ENCODE data around the gene LITAF. TPM values are rescaled to one million over a fixed set of nuclear protein-coding genes. Genes with fewer than 3 reads are reported as not detected.
"Not testable (repeated sequence)": the region's sequence is repeated elsewhere in the genome, so short reads cannot be mapped to it uniquely, and the experiment has no call there.

LITAF gene
- total and polyA plus RNA-seq, 4 donors, result 5.2 to 65.2 (median 36.0) TPM

DNA sequence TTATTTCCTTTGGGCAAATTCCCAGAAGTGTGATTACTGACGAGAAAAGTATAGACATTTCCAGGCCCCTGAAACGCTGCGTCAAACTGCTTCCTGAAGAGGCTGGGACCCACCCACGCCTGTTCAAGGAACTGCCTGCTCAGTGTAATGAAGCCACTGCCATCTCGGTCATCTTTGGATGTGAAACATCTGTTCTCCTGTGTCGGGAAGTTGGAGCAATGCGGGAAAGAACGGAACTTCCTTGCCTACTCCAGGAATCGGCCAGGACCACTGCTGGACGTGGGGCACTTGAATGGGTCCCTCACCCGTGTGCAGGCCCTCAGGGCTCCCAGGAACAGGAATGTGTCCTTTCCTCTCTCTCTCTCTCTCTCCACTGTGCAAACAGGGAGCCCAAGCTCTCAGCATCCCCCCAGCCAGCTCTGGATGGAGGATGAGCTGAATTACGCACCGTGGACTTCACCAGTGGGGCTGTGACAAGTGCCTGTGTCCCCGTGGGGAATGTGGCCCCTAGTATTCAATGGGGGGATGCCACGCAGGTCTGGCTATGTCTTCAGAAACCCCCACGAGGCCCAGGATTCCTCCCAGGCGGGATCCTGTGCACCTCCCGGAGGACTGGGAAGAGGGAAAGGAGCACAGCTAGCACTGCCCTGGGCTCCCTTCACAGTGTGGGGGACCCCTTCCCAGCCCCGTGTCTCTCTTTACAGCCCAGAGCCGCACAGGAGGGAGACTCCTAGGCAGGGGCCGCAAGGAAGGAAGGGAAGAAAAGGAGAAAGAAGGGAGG is 18.3 kb upstream of the LITAF start:
- H3K4me1 ChIP-seq (ENCODE audit: control insufficient read depth in 4 of 4, insufficient read depth in 4 of 4, low read length in 3 of 4), result no peaks in the 10 kb centered on the region
- 70% methylated on average over 21 of the region's 21 CpGs for WGBS
- peak overlapping the region; percentile 65 to 81 for H3K27ac ChIP-seq (ENCODE audit: low read depth in 1 of 2, low read length in 2 of 2)
- no peaks in the 10 kb centered on the region for H3K36me3 ChIP-seq (ENCODE audit: control insufficient read depth in 4 of 4, insufficient read depth in 3 of 4, low read depth in 1 of 4, low read length in 3 of 4)
- DNase-seq (ENCODE audit: low spot score), result no peak
- H3K9me3 ChIP-seq (ENCODE audit: control insufficient read depth in 4 of 4, low read length in 3 of 4), result no peaks in the 10 kb centered on the region
- no peak overlapping the region for H3K9ac ChIP-seq (ENCODE audit: low read depth in 1 of 2, low read length in 2 of 2)
- no peaks in the 10 kb centered on the region for H3K27me3 ChIP-seq (ENCODE audit: control insufficient read depth in 4 of 4, insufficient read depth in 4 of 4, low read length in 3 of 4)
- TF ChIP-seq GABPA (IDR thresholded peaks at IDR 0.05 in 1 of 2, conservative IDR thresholded peaks at IDR 0.05 in 1 of 2) (no peak), SP1 (IDR thresholded peaks at IDR 0.05) (peak; percentile 40), NR2F2 (IDR thresholded peaks at IDR 0.05) (peak; percentile 64), RAD21 (IDR thresholded peaks at IDR 0.05) (peak in 1 of 2 donors; percentile 29), FOXA2 (IDR thresholded peaks at IDR 0.05) (no peak), MAX (IDR thresholded peaks at IDR 0.05) (no peak), YY1 (IDR thresholded peaks at IDR 0.05) (no peak), TAF1 (conservative IDR thresholded peaks at IDR 0.05) (no peak), CTCF (IDR thresholded peaks at IDR 0.05; ENCODE audit: low read depth, low read length, missing input control) (no peak), REST (IDR thresholded peaks at IDR 0.05) (no peak), HNF4G (IDR thresholded peaks at IDR 0.05) (no peak), EGR1 (IDR thresholded peaks at IDR 0.05; ENCODE audit: low read depth in 2 of 2) (peak in 1 of 2 donors; percentile 23), FOXA1 (IDR thresholded peaks at IDR 0.05) (no peak), JUND (IDR thresholded peaks at IDR 0.05) (no peak), HNF4A (conservative IDR thresholded peaks at IDR 0.05) (no peak), RXRA (IDR thresholded peaks at IDR 0.05) (peak in 1 of 2 donors; percentile 21)
- TF ChIP-seq, protein P1, sequence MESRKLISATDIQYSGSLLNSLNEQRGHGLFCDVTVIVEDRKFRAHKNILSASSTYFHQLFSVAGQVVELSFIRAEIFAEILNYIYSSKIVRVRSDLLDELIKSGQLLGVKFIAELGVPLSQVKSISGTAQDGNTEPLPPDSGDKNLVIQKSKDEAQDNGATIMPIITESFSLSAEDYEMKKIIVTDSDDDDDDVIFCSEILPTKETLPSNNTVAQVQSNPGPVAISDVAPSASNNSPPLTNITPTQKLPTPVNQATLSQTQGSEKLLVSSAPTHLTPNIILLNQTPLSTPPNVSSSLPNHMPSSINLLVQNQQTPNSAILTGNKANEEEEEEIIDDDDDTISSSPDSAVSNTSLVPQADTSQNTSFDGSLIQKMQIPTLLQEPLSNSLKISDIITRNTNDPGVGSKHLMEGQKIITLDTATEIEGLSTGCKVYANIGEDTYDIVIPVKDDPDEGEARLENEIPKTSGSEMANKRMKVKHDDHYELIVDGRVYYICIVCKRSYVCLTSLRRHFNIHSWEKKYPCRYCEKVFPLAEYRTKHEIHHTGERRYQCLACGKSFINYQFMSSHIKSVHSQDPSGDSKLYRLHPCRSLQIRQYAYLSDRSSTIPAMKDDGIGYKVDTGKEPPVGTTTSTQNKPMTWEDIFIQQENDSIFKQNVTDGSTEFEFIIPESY (IDR thresholded peaks at IDR 0.05), result no peak
- TF ChIP-seq, protein P2, sequence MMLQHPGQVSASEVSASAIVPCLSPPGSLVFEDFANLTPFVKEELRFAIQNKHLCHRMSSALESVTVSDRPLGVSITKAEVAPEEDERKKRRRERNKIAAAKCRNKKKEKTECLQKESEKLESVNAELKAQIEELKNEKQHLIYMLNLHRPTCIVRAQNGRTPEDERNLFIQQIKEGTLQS (IDR thresholded peaks at IDR 0.05), result no peak
- H3K4me3 ChIP-seq (ENCODE audit: low read depth in 1 of 3, low read length in 3 of 3), result no peak overlapping the region

GRCh38 chr16:11604296-11604695 is 17.6 kb upstream of the LITAF start:
- 84% methylated on average over 4 of the region's 4 CpGs for WGBS
- not testable (repeated sequence) for DNase-seq (ENCODE audit: low spot score)
- H3K27ac ChIP-seq (ENCODE audit: low read depth in 1 of 2, low read length in 2 of 2), result peak overlapping the region in 1 of 2 donors; percentile 38

More at GRCh38 chr16:11604296-11604695, 17.6 kb upstream of the LITAF start:
- H3K27me3 ChIP-seq (ENCODE audit: control insufficient read depth in 4 of 4, insufficient read depth in 4 of 4, low read length in 3 of 4); H3K9me3 ChIP-seq (ENCODE audit: control insufficient read depth in 4 of 4, low read length in 3 of 4); H3K36me3 ChIP-seq (ENCODE audit: control insufficient read depth in 4 of 4, insufficient read depth in 3 of 4, low read depth in 1 of 4, low read length in 3 of 4); H3K4me1 ChIP-seq (ENCODE audit: control insufficient read depth in 4 of 4, insufficient read depth in 4 of 4, low read length in 3 of 4); H3K4me3 ChIP-seq (ENCODE audit: low read depth in 1 of 3, low read length in 3 of 3); H3K9ac ChIP-seq (ENCODE audit: low read depth in 1 of 2, low read length in 2 of 2): not testable (repeated sequence)
